GM12872 (cell line): ENCODE measurements around the gene ZNF592.

Experiments used
- TF ChIP-seq, protein P1 (sequence below): IDR thresholded peaks from 3 replicates; pipeline ENCODE4 v1.5.1; 2011; ENCODE audit warnings: low read depth, mild to moderate bottlenecking, low read length, moderate library complexity; ENCODE audit not compliant: insufficient read depth

ZNF592 gene

DNA sequence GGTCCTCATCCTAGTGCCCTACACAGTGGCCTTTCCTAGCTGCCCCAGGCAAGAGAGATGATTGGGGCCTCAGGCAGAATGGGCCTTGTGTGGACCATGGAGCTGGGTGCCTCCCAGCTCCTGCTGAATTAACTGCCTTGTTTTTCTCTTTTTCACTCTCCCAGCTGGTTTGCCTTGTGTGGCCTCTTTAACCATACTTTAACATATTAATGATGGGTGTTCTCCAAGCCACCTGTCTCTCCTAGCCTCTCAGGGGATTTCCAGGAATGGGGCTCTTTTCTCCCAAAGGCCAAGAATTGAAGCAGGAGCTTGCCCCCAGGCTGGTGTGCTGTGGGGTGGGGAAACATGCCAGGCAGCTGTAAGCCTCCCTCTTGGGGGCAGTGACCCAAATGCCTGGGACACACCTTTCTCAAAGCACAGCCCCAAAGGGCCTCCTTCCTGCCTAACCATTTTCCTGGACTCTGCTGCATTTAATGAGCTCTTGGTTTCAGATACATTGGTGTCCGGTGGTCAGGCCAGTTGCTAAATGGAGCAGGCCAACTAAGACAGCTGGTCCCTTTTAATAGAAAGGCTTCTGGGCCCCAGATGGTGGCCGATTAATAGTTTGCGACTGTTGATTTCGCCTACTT is 74.4 kb downstream of the ZNF592 start:
- TF ChIP-seq, protein P1, sequence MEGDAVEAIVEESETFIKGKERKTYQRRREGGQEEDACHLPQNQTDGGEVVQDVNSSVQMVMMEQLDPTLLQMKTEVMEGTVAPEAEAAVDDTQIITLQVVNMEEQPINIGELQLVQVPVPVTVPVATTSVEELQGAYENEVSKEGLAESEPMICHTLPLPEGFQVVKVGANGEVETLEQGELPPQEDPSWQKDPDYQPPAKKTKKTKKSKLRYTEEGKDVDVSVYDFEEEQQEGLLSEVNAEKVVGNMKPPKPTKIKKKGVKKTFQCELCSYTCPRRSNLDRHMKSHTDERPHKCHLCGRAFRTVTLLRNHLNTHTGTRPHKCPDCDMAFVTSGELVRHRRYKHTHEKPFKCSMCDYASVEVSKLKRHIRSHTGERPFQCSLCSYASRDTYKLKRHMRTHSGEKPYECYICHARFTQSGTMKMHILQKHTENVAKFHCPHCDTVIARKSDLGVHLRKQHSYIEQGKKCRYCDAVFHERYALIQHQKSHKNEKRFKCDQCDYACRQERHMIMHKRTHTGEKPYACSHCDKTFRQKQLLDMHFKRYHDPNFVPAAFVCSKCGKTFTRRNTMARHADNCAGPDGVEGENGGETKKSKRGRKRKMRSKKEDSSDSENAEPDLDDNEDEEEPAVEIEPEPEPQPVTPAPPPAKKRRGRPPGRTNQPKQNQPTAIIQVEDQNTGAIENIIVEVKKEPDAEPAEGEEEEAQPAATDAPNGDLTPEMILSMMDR, result no peak

DNA sequence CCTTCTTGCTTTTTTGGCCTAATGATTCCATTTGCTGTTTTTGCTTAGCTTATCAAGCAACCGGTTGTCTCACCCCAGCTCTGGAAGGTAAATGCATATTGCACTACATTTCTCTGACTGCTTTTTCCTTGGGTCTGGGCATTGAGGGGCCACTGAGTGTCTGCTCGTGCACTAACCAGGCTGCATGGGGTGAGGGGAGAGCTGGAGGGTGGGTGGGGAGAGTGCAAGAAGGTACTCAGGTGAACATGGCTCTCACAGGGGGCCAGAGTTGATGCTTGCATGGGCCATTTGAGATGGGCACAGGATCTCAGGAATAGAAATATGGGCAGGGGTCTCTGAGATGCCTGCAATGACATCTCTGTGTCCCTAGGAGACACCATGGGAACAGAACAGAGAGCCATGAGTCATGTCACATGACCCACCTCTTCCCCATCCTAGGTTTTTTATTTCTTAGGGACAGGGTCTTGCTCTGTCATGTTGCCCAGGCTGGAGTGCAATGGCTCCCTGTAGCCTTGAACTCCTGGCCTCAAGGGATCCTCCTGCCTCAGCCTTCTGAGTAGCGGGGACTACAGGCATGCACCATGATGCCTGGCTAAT is 75.0 kb downstream of the ZNF592 start:
- TF ChIP-seq, protein P1, result no peak

DNA sequence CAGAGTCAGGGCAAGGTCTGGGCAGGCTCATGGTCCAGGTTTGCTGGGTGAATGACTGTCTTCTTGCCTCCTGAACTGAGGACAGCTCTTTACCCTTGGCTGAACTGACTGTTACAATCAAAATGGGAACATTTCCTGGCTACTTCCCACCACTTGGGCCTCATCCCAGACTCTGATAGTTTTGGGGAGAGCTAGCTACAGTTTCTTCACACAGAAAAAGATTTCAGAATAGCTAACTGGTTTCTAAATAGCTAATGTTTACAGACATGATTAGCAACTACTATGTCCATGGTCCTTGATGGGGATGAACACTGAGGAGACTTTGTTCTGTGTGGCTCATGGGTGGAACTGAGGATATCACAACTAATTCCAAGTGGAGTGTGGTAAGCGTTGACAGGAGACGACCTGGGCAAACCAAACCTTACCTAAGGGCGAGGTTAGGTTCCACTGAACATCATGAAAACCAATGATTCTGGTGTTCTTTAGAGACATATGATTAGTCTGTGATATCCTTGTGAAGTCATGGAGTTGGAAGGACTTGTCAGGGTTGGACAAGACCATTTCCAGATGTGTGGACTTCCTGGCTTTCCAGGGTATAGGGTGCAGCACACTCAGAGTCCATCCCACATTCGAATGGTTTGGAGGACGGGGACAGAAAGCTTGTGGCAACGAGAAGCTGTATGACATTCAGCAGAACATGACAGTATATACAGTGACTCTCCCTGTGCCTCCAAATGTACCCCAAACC is 76.0 kb downstream of the ZNF592 start:
- TF ChIP-seq, protein P1, result no peak

DNA sequence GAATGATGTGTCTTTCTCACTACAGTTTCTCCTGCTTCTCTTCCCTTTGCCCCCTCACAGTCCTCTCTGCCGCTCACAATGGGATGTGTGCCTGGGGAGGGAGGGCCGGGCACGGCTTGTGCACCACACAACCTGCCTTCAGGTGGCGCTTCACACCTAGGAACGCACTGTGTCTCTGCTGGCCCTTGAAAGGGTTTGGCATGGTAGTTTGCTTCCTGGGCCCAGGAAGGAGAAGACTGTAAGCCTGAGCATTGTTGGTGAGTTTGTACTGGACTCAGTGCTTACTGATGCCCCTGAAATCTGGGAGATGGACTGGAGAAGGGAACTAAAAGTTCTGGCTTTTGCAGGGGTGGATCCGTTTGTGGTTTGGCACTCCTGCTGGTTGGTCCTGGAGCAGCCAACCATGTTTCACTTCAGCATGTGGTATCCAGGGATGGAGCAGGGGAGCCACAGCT is 78.0 kb downstream of the ZNF592 start:
- TF ChIP-seq, protein P1, result peak; percentile 44; the same call in 2 of the 3 replicates

DNA sequence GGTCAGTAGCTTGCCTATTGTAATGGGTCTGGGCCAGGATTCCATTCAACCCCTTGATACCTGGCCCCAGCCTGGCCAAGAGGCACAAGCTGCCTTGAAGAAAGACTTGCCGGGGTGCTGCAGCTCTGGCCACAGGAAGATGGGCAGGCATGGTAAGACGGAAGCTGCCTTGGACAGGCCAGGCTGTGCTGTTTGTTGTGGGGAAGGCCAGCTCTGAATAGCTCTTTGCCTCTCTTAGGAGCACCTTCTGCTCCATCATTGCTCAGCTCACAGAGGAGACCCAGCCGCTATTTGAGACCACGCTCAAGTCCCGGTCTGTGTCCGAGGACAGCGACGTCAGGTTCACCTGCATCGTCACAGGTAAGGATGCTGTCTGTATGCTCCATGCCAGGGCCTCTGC is 78.9 kb downstream of the ZNF592 start:
- TF ChIP-seq, protein P1, result no peak

DNA sequence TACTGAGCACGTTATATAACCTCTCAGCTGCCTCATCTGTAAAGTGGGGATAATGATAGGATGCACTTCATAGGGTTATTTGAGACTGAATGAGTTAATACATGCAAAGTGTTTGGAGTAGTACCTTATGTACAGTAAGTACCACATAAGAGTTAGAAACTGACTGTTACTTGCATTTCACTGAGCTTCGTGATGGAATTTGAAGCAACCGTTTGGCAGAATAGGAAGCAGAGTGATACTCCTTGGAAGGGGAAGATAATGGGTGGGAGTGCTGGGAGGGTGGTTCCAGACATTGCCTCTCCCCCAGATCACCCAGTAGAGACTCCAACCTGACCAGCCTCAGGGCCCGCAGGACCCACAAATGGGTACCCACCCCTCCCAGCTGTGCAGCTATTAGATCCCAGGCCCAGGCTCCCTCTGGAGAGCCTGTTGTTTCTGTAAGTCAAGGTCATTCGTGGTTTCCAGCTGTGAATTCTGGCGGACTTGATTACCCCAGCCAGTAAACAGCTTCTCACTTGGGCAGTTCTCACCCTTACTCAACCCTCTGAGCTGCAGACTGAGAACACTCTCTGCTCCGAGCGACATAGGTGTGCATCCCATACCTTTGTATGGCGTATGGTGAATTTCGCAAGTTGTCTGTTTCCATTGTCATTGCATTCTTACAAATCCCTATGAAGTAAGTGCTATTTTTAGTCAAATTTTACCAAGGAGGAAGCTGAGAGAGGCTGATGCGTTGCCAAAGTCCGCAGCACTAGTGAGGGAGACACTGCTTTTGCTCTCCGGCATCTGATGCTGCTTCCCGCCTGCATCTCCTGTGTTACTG is 79.9 kb downstream of the ZNF592 start:
- TF ChIP-seq, protein P1, result no peak

DNA sequence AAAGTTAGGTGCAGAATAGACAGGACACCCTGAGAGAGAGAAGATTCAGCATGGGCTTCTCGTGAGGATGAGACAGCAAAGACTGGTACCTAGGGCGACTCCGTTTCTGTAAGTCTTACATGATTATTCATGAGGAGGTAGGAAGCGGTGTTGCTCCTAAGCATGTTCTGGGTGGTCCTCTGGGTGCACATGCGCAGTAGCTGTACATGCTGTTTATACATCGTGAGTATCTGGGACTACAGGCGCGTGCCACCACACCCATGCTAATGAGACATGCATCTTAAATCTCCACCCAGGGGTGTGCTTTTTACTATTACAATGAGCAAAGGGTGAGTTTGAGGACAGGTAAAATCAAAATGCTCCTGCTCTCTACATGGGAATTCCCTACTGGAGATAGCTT is 81.0 kb downstream of the ZNF592 start:
- TF ChIP-seq, protein P1, result no peak
